Esophagus (tissue), 2 donors: ENCODE results near the gene VPS33B. TPM values are rescaled to one million over a fixed set of nuclear protein-coding genes. Genes with fewer than 3 reads are reported as not detected.
"Not testable (repeated sequence)": the region's sequence is repeated elsewhere in the genome, so short reads cannot be mapped to it uniquely, and the experiment has no call there.

Source experiments
- H3K27ac ChIP-seq, 2 donors: one replicate each; pipeline ENCODE4 v1.5.1; 2013; ENCODE audit warnings: low read depth in 2 of 2, mild to moderate bottlenecking in 2 of 2, inconsistent platforms in 1 of 2, low read length in 1 of 2, moderate library complexity in 1 of 2
- H3K27me3 ChIP-seq, 2 donors: one replicate each; pipeline ENCODE4 v1.6.1; 2013; ENCODE audit warnings: low read length in 2 of 2, control low read depth in 1 of 2, mild to moderate bottlenecking in 1 of 2; ENCODE audit not compliant: insufficient read depth in 2 of 2, control insufficient read depth in 1 of 2
- H3K36me3 ChIP-seq, 2 donors: one replicate each; pipeline ENCODE4 v1.6.1; 2013; ENCODE audit warnings: low read length in 1 of 2; ENCODE audit not compliant: control insufficient read depth in 2 of 2, insufficient read depth in 2 of 2
- H3K4me1 ChIP-seq, 2 donors: one replicate each; pipeline ENCODE4 v1.6.1; 2013; ENCODE audit warnings: low read length in 1 of 2; ENCODE audit not compliant: control insufficient read depth in 2 of 2, insufficient read depth in 2 of 2
- H3K4me3 ChIP-seq, 2 donors: one replicate each; pipeline ENCODE4 v1.5.1; 2013; ENCODE audit warnings: low read length in 2 of 2, mild to moderate bottlenecking in 2 of 2, low read depth in 1 of 2, moderate library complexity in 1 of 2
- H3K9me3 ChIP-seq, 2 donors: one replicate each; pipeline ENCODE4 v1.6.1; 2013; ENCODE audit warnings: mild to moderate bottlenecking in 2 of 2, low read depth in 1 of 2, low read length in 1 of 2, moderate library complexity in 1 of 2; ENCODE audit not compliant: control insufficient read depth in 2 of 2, insufficient read depth in 1 of 2
- WGBS, 2 donors: extraction: QIAGEN DNeasy Blood & Tissue Kit; methylation state at CpG; one replicate each; pipeline ENCODE4 v1.1.7; 2013; 5-methylcytosine and 5-hydroxymethylcytosine counted together
- polyA plus RNA-seq, 2 donors: library from polyadenylated mRNA; stranded (reverse); fragments of 200-250 nt; gene quantifications; one replicate each; pipeline ENCODE4 v1.2.3, GENCODE V29; 2013
- donor health status: healthy with polysubstance abuse.
- donor health status: Bipolar disorder and iron deficiency.

Gene VPS33B
- polyA plus RNA-seq, 2 donors = 7.6 to 8.3 TPM

DNA sequence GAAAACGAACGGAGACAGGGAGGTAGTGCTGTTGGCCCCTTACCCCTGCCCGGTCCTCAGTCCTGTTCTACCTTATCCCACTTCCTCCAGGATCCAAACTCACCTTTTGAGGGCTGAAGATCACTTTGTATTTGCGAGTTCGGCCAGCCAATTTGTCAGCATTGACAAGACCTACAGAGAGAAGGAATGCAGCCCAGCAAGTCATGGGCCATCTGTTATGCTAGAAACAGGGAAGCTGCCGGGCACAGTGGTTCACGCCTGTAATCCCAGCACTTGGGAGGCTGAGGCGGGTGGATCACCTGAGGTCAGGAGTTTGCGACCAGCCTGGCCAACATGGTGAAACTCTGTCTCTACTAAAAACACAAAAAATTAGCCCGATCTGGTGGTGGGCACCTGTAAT, 8.7 kb downstream of the VPS33B start:
- not testable (repeated sequence) for H3K9me3 ChIP-seq, H3K4me1 ChIP-seq, H3K27ac ChIP-seq, H3K4me3 ChIP-seq, H3K27me3 ChIP-seq
- WGBS, 2 donors = 79 to 90% methylated on average over 10 of the region's 10 CpGs
- H3K36me3 ChIP-seq = peaks cover 12 to 21% of the 10 kb centered on the region in 2 donors

DNA sequence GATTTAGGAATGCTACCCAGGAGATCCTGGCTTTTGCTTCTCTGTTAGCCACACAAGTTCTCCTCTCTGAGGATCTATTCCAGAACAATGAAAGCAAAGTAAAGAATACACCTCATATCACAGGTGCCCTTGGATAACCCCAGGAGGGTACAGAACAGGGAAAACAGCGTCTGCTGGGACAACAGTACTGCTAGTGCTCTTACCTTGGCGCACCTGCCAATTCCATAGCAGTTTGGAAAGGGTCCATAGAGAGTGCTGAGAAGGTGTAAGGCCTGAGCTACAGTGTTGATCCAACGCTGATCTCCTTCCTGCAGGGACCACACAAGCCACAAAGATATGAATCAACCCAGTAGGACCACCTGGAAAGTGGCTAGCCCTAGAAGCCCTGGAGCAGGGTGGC, 15.1 kb downstream of the VPS33B start:
- Histone ChIP-seq H3K27ac (no peak overlapping the region), H3K36me3 (peaks cover 18 to 30% of the 10 kb centered on the region in 2 donors), H3K4me3 (no peak overlapping the region), H3K27me3 (no peaks in the 10 kb centered on the region), H3K9me3 (no peaks in the 10 kb centered on the region), H3K4me1 (no peaks in the 10 kb centered on the region)
- 92 to 93% methylated on average over 3 of the region's 3 CpGs for WGBS, 2 donors

DNA sequence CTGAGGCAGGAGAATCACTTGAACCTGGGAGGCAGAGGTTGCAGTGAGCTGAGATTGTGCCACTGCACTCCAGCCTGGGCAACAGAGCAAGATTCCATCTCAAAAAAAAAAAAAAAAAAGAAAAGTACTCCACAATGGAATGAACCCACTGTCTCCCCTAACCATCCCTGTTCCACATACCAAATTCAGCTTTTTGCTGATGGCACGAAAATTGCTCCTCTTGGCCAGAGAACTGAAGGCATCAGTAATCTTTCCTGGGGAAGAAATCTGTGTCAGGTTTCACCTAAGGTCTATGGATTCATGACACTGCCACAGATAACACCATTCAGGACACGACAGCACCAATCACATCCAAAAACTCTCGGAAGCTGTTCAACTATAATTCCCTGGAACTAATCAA, 21.2 kb downstream of the VPS33B start:
- Histone ChIP-seq H3K4me3 (no peak overlapping the region), H3K27me3 (no peaks in the 10 kb centered on the region), H3K36me3 (peaks cover 12 to 32% of the 10 kb centered on the region in 2 donors), H3K4me1 (no peaks in the 10 kb centered on the region), H3K27ac (no peak overlapping the region), H3K9me3 (no peaks in the 10 kb centered on the region)
- WGBS, 2 donors = 89 to 92% methylated on average over 3 of the region's 3 CpGs

DNA sequence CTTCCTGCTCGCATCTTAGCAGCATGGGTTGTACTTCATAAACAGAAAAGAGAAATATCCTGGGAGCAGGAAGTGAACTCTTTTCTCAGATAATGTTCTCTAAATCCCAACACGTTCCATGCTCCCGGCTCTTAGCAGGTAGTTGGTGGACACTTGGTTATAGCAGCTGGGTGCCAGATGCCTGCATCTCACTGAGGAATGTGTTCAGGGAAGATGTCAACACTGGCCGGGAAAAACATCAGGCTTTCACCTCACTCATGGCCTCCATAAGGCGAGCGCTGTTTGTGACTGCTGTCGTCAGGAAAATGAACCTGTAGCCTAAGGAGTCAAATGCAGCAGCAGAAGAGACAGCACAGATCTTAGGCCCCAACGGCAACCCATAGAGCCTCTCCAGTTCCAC, 23.7 kb downstream of the VPS33B start:
- Histone ChIP-seq H3K27me3 (no peaks in the 10 kb centered on the region), H3K36me3 (peaks cover 0 to 21% of the 10 kb centered on the region in 2 donors), H3K9me3 (no peaks in the 10 kb centered on the region), H3K27ac (no peak overlapping the region), H3K4me3 (no peak overlapping the region), H3K4me1 (no peaks in the 10 kb centered on the region)
- 87 to 90% methylated on average over 8 of the region's 8 CpGs for WGBS, 2 donors

DNA sequence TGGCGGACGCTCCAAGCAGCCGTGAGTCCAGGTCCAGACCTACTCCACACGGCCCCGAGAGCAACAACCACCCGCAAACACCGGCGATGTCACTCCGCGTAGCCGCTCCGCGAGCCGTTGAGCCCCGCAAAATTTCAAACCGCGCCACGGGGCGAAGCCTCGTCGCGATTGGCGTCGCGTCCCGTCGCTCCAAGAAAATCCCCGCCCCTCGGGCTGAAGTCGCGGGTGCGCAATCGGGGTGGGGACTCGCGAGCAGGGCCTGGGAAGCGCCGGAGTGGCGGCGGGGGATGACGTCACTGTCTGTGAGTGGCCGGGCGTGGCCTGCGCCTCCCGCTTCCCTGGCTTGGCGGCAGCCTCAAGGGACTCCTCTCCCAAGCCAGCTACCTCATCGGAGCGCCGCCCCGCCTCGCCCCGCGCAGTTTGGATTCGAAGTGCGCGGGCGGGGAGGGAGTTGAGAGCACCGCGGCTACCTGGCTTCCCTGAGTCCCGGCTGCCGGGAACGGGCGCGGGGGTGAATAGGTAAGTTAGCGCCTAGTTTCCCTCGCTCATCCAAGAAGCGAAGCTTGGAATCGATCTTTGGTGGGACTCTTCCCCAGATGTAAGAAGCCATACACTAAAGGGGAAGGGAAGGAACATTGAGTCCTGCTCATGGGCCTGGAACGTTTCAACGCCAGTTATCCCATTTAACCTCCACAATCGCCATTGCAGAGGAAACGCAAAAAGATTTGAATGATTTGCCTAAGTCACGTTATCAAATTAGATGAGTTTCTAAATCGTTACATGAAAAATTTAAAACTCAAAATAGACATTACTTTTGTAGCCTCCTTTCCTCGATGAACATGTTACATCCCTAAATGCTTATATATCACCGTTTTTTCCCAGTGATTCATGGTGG, 27.7 kb downstream of the VPS33B start, which contains the start of gene PRC1:
Gene PRC1, minus strand, starts transcription at position 119 of the 895 bp plus-strand sequence. Its CDS starts 118 bp downstream, at position 1.
- H3K9me3 ChIP-seq = no peaks in the 10 kb centered on the region
- no peaks in the 10 kb centered on the region for H3K27me3 ChIP-seq
- WGBS, 2 donors = 0 to 1% methylated on average over 75 of the region's 75 CpGs
- no peaks in the 10 kb centered on the region for H3K4me1 ChIP-seq
- H3K27ac ChIP-seq = peak within 1 kb of the TSS; percentile 87 to 96
- H3K4me3 ChIP-seq = peak within 1 kb of the TSS; percentile 94 to 99
- H3K36me3 ChIP-seq = peaks cover 0 to 7% of the 10 kb centered on the region in 2 donors

DNA sequence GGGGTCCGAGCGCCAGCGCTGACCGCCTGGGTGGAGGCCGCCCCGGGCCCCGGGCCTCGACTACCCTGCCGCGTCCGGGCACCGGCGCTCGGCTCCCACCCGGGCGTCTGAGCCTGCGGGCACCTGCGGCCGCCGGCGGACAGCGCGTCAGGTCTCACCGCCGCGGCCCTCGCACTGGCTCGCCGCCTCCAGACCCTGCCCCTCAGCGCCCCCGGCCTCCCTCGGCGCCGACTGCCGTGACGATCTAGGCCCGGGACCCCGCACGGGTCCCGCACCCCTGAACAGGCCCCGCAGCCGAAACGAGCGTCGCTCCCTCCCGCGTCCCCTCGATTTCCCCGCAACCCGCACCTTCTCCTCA, 28.4 kb downstream of the VPS33B start:
- WGBS, 2 donors = 0% methylated on average over 25 to 50 of the region's 50 CpGs
- no peaks in the 10 kb centered on the region for H3K9me3 ChIP-seq
- H3K4me3 ChIP-seq = peak overlapping the region; percentile 94 to 99
- H3K36me3 ChIP-seq = peaks cover 0 to 4% of the 10 kb centered on the region in 2 donors
- no peaks in the 10 kb centered on the region for H3K4me1 ChIP-seq
- H3K27ac ChIP-seq = peak overlapping the region; percentile 87 to 96
- H3K27me3 ChIP-seq = no peaks in the 10 kb centered on the region

DNA sequence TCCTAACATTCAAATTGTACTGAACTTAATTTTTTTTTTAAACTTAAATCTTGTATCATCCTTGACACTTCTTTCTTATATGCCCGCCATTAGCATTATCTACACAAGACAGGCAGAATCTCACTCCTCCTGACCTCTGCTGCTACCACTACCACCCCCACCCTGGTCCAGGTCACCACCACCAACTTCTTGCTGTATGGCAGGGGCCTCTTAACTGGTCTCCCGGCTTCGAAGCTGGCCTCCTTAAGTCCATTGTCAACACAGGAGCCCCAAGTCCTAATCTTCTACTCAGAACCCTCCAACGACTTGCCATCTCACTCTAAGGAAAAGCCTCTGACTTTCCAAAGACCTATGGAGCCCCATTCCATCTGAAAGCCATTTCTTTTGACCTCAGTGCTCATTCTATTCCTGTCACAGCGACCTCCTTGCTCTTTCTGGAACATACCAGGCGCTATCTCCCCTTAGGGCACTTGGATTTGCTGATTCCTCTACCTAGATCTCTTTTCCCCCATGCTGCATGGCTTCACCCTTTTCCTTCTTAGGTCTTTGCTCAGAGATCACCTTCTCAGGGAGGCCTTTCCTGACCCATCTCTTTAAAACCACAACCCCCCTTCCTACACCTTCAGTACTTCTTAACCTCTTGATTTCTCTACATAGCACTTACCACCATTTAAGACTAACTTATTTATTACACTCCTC, 30.7 kb downstream of the VPS33B start:
- Histone ChIP-seq H3K9me3 (no peaks in the 10 kb centered on the region), H3K4me3 (no peak overlapping the region), H3K4me1 (no peaks in the 10 kb centered on the region), H3K27ac (no peak overlapping the region), H3K27me3 (no peaks in the 10 kb centered on the region), H3K36me3 (no peaks in the 10 kb centered on the region)
- 90% methylated on average over 6 of the region's 6 CpGs for WGBS, 2 donors

DNA sequence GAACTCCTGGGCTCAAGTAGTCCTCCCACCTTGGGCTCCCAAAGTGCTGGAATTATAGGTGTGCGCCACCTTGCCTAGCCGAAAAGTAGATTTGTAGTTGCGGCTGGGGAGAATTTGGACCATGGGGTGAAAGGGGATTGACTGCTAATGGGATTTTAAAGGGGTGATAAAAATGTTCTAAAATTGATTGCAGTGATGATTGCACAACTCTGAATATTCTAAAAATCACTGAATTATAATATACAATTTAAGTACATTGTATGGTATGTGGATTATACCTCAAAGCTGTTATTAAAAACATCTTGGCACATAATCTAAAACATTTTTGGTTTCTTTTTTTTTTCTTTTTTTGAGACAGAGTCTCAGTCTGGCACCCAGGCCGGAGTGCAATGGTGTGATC, 31.9 kb downstream of the VPS33B start:
- Histone ChIP-seq H3K27me3 (no peaks in the 10 kb centered on the region), H3K4me3 (no peak overlapping the region), H3K4me1 (no peaks in the 10 kb centered on the region), H3K9me3 (no peaks in the 10 kb centered on the region), H3K27ac (no peak overlapping the region), H3K36me3 (no peaks in the 10 kb centered on the region)
- WGBS, 2 donors = 94 to 96% methylated on average over 4 of the region's 4 CpGs

DNA sequence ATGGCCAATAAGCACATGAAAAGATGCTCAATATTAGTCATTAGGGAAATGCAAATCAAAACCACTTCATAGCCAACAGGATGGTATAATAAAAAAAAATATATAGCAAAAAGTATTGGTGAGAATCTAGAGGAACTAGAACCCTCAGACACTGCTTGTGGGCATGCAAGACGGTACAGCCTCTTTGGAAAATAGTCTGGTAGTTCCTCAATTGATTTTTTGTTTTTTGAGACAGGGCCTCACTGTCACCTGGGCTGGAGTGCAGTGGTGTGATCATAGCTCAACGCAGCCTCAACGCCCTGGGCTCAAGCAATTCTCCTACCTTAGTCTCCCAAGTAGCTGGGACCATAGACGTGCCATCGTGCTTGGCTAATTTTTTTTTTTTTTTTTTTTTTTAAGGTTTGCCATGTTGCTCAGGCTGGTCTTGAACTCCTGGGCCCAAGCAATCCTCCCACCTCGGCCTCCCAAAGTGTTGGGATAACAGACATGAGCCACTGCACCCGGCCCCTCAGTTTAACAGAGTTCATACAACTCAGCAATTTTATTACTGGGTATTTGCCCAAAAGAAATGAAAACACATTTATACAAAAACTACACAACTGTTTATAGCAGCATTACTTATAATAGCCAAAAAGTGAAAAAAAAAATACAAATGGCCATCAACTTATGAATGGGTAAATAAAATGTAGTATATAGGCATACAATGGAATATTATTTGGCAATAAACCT, 33.2 kb downstream of the VPS33B start:
- Histone ChIP-seq H3K27me3 (no peaks in the 10 kb centered on the region), H3K27ac (no peak overlapping the region), H3K36me3 (no peaks in the 10 kb centered on the region), H3K4me1 (no peaks in the 10 kb centered on the region), H3K9me3 (no peaks in the 10 kb centered on the region), H3K4me3 (no peak overlapping the region)
- WGBS, 2 donors = 86% methylated on average over 7 of the region's 7 CpGs
